RKO (cell line): Measurements from ENCODE around the gene PSMG2.
A peak's percentile ranks its signal among the peaks of the same experiment; 100 is the strongest.

ENCODE experiments used
- DNase-seq: peaks from one replicate; pipeline ENCODE4 v3.0.0-alpha.2; 2016; ENCODE audit warnings: low spot score

The PSMG2 gene, protein sequence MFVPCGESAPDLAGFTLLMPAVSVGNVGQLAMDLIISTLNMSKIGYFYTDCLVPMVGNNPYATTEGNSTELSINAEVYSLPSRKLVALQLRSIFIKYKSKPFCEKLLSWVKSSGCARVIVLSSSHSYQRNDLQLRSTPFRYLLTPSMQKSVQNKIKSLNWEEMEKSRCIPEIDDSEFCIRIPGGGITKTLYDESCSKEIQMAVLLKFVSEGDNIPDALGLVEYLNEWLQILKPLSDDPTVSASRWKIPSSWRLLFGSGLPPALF

DNA sequence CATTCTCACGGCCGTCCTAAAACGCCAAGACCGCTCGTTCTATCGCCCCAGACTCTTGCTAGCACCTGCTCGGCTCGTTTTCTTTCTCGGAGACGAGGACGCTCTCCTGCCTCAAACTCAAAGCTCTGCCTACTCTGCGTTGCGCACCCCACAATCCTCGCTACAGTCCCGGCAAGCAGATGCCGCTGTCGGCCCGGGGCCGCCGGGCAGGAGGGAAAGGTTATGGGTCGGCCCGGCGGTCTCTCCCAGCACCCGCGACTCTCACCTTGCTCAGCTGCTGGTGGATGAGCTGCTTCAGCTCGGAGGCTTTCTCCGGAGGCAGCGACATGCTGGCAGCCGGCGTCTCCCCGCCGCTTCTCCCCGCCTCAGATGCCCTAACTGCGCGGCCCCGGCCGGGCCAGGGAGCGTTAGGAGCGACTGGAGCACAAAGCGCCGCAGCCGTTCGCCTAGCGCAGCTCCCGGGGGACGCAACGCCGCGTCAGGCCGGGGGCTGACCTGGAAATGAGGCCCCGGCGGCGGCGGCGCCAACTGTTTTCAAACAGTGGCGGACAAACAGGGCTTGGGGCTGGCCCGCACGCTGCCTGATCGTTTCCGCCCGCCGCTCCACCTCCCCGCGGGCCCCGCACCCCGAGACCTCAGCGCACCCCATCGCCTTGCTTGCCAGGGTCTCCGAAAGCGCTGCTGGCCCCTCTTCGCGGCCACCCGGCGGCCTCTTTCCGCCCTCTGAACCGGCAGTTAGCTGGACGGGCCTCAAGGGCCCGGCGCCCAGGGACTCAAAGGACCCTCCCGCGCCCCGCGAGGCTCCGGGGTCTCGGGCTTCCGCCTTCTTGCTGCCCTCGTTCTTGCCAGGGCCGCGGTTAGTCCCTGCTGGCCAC, at the start of gene PSMG2, which contains the start of gene CEP76:
TSS of gene PSMG2 (plus strand) at position 822 of the 875 bp plus-strand sequence. CDS start 66 bp downstream, outside the sequence.
TSS of gene CEP76 (minus strand) at position 503 of the 875 bp plus-strand sequence. CDS start at position 328, 175 bp downstream.
- DNase-seq, result peak; percentile 90

DNA sequence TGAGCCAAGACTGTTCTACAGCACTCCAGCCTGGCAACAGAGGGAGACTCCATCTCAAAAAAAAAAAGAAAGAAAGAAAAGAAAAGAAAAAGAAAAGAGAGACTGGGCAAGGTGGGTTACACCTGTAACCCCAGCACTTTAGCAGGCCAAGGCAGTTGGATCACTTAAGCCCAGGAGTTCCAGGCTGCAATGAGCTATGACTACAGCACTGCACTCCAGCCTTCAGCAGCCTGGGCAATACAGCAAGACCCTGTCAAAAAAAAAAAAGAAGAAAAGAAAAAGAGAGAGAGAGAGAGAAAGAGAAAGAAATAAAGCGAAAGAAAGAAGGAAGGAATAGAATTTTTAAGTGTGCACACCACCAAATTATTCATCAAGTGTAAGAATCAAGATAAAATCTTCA, 47.9 kb upstream of the PSMG2 start:
- no peak for DNase-seq

DNA sequence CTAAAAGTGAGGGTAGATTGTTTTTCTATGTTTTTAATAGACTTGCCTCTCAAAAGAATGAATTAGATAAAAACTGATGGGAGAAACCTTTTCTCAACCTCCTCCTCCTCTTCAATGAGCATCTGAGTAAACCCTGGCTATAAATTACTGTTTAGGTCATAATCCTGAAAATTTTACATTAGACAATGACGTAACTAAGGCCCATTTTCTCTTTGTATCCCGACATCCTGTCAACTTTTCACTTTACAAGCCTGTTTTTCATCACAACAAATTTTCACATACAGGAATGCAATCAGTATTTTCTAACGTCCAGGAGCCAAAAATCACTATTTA, 46.3 kb upstream of the PSMG2 start:
- peak; percentile 79 for DNase-seq

DNA sequence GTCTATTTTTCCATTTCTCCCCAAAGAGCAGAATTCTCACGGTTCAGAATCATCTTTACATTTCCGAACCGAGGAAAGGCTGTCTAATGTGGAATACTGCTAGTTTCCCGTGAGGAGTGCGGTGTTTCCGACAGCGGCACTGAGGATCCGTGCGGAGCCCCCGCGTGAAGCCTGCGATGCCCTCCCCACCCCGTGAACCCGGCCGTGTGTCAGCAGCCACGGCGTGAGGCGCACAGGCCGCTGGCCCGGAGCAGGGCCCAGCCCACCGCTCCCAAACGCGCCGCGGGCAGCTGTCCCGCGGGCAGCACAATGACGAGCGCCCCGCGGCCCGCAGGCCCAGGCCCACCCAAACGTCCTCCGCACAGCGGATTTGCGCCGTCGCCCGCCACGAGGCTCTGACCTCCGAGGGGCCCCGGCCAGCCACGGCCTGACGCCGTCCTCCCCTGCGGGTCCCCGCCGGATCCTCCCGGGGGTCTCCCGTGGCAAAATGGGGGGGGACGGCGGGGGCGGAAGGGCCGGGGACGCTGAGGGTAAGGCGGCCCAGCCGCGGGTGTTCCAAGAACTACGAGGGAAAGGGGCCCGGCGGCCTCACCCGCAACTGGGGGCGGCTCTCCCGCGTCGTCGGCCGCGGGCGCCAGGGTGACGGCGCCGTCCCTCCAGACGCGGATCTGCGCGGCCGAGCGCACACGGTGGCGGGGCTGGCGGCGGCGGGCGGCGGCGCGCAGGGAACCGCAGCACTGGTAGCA, 45.7 kb upstream of the PSMG2 start:
- peak; percentile 46 for DNase-seq

DNA sequence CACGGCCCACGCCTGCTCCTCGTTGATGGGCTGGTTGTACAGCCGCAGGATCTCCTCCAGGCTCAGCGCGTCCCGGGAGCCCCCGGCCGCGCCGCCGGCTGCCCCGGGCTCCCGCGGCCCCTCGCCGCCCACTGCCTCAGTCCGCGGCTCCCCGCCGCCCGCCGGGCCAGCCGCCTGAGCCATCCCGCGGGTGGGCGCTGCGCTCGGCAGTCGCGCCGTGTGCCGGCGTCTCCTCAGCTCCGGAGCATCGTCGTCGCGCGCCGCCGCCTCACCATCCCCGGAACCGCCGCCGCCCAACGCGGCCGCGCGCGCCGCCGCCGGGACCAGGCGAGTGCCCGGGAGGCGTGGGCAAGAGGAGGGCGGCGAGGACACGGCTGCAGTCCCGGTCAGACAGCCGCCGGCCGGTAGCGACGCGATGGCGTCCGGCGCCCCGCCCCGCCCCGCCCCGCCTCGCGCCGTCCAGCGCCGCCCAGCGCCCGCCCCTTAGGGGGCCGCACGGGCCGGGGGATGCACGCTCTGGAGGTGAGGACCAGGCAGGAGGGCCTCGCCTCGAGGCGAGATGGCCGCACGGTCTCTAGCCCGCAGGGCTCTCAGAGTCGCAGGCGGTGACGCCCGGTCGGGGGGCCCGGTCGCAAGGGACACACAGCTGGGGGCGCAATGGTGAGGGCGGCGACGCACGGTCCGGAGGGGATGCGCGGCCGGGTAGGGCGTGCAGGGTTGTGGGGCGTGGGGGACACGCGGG, 45.0 kb upstream of the PSMG2 start, which contains the start of gene SPIRE1:
TSS of gene SPIRE1 (minus strand) at position 424 of the 742 bp plus-strand sequence. CDS start at position 183, 241 bp downstream.
- peak; percentile 75 for DNase-seq

DNA sequence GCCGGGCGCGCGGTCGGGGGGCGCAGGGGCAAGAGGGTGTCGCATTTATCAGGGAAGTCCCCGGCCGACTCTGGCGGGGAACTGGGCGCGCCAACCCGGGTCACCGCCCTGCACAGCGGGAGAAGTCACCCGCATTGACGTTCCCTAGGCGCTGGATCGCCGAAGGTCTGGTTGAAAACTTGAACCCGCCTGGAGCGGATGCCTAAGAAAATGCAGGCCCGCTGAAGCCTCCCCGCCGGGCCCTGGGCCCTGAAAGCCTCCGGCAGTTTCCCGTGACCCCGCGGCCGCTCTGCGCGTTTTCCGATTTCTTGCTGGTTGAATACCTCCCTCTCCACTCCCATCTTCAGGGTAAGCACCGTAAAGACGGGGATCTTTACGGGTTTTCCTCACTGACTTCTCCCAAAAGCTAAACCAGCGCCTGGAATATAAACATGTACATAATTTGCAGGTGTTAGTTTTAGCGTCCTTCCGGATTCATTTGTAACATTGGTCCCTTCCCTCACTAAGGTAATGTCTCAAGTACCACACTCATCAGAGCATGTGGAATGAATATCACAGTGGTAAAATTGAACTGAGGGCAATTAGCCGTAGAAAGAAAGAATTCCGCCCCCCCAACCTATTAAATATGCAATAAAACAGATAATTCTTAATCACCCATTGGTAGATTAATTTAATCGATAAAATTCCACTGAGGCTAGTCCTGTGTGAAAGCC, 44.3 kb upstream of the PSMG2 start:
- DNase-seq, result peak; percentile 74

DNA sequence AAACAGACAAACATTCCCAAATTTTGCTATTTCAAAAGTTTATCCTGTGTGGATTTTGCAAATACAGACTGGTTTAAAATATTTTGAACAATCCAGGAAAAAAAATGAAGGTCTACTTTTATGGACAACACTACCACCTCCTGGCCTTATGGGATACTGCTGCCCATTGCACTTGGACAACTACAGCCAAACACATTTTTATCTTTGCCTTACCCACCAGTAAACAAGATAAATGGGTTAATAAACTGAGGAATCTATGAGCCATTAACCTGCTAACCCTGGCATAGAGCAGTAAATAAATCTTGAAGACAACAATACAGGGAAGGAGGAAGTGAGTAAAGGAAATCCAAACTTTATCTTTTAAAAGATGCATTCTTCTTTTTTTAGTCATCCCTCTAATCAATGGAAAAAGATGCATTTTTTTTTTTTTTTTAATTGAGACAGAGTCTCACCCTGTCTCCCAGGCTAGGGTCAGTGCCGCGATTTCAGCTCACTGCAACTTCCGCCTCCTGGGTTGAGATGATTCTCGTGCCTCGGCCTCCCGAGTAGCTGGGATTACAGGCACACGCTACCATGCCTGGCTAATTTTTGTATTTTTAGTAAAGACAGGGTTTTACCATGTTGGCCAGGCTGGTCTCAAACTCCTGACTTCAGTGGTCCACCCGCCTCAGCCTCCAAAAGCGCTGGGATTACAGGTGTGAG, 42.8 kb upstream of the PSMG2 start:
- DNase-seq, result peak; percentile 81

DNA sequence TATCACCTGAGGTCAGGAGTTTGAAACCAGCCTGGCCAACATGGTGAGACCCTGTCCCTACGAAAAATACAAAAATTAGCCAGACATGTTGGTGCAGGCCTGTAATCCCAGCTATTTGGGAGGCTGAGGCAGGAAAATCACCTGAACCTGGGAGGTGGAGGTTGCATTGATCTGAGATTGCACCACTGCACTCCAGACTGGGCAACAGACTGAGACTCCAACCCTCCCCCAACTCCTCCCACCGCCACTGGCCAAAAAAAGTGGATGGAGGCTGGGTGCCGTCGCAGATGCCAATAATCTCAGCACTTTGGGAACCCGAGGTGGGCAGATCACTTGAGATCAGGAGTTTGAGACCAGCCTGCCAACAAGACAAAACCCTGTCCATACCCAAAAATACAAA, 34.8 kb upstream of the PSMG2 start:
- no peak for DNase-seq

DNA sequence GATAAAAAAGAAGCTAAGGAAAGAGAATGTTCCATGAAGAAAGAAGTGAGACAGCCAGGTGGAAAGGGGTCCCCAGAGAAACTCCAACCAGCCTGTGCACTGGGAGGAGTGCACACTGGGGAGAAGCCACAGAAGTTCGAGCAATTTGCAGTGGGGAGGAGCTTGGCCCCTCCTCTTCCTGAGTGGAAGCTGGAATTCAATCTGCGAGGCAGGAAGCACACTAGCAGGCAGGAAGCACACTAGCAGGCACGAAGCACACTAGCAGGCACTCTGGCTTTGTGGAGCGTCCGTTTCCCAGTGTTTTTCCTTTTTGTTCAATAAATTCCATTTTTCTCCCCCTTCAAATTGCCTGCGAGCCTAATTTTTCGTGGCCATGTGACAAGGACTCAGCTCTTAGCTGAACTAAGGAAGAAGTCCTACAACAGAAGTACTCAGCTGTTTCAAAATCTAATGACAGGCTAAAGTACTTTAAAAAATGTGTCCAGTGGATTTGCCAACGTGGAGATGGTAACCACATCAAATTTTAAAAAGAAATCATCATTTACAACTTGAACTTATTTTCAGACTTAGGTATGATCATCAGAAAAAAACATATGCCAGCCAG, 23.6 kb upstream of the PSMG2 start:
- DNase-seq, result no peak

DNA sequence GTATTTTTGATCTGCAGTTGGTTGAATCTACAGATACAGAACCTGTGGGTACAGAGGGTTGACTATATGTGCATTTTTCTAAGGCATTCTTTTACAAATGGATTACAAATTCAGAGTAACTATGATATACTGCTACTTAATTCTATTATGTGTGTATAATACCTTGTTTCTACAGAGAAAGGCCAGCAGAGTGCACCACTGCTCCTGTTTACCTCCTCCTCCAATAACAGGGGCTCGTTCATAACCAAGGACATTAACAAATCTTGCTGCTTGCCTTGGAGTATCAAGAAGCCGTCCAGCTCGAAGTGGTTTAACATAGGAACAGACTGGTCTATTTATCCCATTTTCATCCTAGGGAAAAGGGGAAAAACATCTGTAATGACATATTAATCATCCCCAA, 16.7 kb upstream of the PSMG2 start:
- DNase-seq, result peak; percentile 47

DNA sequence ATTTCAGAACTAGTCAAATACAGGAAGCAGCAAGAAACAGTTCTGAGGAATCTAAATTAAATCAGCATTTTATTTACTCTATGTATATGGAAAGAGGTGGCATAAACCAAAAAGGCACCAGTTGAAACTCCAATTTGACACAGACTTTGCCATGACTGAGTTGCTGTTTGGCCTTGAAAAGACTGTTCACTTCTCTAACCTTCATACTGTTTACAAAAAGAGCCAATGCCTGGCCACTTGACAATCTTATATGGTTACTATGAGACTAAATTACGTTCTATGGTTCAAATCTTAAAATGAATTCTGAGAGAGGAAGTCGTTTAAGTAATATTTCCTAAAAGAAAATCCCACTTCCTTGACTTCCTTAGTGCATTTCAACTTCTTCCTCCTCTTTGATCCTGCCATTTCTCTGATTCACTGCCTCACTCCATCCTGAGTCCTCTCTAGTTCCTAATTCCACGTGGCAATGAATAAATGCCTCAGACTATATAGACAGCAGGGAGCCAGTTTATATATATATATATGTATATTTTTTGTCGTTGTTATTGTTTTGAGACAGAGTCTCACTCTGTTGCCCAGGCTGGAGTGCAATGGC, 13.5 kb upstream of the PSMG2 start:
- DNase-seq, result no peak

DNA sequence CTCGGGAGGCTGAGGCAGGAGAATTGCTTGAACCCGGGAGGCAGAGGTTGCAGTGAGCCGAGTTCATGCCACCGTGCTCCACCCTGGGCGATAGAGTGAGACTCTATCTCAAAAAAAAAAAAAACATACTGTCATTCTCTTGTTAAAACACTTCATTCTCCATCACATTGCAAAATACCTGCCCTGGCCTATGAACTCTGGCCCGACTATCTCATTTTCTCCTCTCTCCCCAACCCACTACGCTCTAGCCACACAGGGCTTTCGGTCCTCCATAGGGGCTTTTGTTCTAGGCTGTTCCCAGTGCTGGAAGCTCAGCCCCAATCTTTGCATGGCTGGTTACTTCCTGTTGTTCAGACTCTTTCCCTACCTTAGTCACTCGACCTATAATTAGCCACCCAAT, 10.6 kb upstream of the PSMG2 start:
- DNase-seq, result no peak

DNA sequence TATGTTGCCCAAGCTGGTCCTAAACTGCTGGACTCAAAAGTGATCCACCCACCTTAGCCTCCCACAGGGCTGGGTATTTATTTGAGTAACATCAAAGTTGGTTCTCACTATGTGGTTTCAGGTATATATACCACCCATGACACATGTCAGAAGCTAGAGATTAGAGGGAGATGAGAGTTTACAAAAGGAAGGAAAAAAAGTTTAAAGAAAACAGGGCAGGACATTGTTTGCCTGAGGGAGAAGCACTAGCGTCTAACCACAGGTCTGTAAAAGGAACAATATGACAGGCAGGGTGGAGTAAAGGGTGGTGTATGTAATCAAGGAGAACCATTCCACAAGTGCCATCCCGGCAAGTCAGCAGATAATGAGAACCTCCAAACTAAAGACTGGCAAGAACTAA, 8.8 kb upstream of the PSMG2 start:
- DNase-seq, result no peak

DNA sequence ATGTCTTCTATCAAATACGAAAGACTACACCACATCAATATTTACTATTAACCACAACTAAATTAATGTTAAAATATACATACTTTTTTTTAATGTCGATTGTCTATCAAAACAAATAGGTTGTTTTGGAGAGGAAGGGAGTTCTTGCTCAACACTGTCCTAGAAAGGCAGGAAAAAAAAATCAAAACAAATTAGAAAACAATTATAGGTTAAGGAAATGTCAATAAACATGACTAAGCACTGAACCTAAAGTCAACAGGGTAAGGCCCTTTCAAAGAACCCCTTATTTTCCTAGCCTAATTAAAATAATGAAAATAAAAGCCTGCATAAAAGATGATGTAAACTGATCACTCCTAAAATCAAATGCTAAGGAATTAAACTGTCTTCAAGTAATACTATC, 3.1 kb upstream of the PSMG2 start:
- no peak for DNase-seq

DNA sequence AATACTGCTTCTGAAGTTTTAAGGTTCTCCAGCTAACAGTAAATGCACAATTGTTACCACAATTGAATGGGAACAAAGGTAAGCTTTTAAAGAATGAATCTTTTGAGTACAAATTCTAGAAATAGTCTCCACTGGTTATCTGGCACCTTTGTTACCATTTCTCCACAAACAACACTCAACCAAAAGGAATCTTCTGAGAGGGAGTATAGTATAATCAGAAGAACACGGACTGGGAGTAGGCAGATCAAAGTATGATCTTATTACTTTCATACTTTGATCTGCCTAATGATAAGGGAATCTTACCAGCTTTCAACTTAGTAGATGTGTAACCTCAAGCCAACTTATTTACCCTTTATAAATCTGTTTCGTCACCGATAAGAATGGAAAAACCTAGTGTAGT, 1.7 kb upstream of the PSMG2 start:
- peak; percentile 23 for DNase-seq

DNA sequence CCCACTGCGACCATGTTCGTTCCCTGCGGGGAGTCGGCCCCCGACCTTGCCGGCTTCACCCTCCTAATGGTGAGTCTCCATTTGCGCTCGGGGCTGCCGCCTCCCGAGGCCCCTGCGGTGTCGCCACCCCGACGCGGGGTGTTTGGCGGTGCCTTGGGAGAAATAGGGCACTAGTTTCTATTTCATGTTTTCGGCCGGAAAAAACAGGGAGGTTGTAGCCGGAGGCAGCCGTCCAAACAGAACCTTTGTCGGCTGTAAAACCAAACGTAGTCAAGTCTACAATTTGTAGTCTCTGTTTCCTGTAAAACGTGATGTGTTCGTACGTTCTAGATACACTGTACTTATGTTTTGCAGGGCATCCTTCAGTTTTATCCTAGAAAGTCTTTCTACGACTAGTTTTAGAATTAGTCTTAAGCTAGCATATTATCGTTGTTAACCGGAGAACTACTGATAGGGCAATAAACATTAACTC, 290 bp downstream of the PSMG2 start:
- no peak for DNase-seq

DNA sequence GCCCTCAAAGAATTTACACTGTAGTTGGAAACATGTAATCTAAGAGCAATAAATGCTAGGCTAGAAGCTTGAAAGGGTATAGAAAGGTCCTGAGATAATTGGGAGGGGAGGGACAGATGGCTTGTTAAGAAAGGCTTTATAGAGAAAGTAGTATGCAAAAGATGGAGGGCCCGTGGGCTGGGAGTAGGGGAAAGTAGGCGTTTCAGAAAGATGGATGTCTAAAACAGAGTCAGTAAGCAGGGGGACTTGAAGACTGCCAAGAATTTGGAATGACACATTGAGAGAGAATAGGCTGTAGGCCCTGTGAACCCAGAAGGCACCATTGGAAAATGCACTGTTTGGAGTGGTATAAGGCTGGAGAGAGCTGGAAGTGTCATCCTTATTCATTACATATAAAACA, 822 bp downstream of the PSMG2 start:
- peak; percentile 75 for DNase-seq

DNA sequence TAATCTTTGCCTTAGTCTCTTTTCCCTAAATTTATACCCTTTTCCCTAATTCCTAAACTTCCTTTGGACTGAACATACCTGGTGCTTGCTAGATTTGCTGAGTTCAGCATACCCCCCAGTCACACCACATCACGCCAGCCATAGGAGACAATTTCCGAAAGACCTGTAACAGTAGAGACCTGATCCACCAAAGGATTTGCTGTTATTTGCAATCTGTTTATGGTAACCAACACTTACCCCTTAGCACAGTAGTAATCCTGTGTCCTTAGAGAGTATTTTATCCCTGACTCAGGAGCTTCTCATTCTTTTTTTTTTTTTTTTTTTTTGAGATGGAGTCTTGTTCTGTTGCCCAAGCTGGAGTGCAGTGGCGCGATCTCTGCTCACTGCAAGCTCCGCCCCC, 8.6 kb downstream of the PSMG2 start:
- DNase-seq, result no peak

DNA sequence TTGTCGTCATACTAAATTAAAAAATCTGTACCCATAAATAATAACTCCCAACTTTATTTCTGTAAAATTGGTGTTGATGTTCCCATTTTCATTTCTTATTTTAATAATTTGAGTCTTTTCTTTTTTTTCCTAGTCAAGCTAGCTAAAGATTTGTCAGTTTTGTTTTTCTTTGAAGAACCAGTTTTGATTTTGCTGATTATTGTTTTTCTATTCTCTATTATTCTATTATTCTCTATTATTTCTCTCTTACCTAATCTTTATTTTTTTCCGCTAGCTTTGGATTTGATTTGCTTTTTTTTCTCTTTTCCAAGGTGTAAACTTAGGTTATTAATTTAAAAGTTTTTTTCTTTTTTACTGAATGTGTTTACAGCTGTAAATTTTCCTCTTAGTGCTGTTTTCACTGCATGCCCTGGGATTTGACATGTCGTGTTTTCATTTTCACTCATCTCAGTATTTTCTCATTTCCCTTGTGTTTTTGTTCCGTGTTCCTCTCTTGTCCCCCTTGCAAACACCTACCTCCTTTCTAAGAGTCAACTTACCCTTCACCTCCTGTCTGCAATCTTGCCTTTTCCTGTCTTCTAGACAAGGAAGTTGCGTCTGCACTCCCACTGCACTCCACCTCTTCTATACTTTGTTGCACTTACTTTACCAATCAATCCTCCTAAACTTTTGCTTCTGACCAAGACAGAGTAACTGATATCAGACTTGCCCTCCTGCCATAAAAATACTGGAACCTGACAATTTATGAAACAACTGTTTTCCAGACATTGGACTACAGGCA, 18.8 kb downstream of the PSMG2 start:
- DNase-seq, result no peak
